ENCODE measurements around the gene SAMHD1. TPM values are rescaled to one million over a fixed set of nuclear protein-coding genes. Genes with fewer than 3 reads are reported as not detected.
"Not testable (repeated sequence)": the region's sequence is repeated elsewhere in the genome, so short reads cannot be mapped to it uniquely, and the experiment has no call there.

The SAMHD1 gene
- polyA plus RNA-seq, 1 of the 3 experiments (the other 2 are of a cell fraction): 5.9 TPM

DNA sequence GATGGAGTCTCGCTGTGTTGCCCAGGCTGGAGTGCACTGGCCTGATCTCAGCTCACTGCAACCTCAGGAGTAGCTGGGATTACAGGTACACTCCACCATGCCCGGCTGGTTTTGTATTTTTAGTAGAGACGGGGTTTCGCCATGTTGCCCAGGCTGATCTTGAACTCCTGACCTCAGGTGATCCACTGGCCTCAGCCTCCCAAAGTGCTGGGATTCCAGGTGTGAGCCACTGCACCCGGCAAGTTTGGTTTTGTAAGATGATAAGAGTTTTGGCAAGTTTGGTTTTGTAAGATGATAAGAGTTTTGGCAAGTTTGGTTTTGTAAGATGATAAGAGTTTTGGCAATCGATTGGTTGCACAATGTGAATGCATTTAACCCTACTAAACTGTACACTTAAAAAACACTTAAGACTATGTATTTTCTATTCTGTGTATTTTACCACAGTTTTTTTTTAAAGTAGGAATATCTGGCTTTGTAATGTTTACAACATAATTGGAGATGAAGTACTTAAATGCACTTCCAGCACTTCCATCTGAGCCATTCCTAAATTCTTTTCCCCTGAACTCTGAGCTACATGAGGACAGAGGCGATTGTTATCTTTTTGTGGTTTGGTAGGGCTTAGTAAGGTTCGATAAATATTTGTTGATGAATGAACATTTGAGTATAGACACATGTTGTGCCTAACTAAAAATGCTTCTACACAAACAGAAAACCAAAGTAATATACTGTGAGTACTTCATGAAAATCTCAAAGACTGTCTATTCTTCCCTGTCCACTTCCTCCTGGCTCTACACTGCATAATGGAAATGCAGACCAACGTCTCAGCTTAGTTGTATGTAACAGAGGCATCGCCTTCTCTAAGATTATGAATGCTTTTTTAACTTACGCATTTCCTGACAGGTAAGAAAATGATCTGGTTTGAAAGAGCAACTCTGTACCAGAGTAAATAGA is 18.8 kb downstream of the SAMHD1 start:
- ChIA-PET CTCF (interaction anchor here (2.7 kb wide), 1 partner anchor 13 kb away, joined by 13 read pairs; no protein-coding TSS in a partner anchor), POLR2A (interaction anchor here (0.6 kb wide), 1 partner anchor 306 kb away, joined by 4 read pairs; no protein-coding TSS in a partner anchor)
- no peak overlapping the region for H3K4me3 ChIP-seq (ENCODE audit: low read depth in 2 of 2, low read length in 1 of 2)
- H3K4me1 ChIP-seq (ENCODE audit: control insufficient read depth in 1 of 2, insufficient read depth in 2 of 2, low read depth in 1 of 2, low read length in 1 of 2): no peaks in the 10 kb centered on the region
- no peak overlapping the region for H3K27ac ChIP-seq (ENCODE audit: low read depth in 2 of 2, low read length in 1 of 2)
- no peaks in the 10 kb centered on the region for H3K27me3 ChIP-seq (ENCODE audit: insufficient read depth)
- 82% methylated on average over 11 of the region's 11 CpGs for WGBS (ENCODE audit: low lambda C conversion rate)
- no peak for DNase-seq
- H3K9me2 ChIP-seq: no peaks in the 10 kb centered on the region
- H3K9me3 ChIP-seq: no peaks in the 10 kb centered on the region
- no peak overlapping the region for H2AFZ ChIP-seq (ENCODE audit: low read depth)
- H3K79me2 ChIP-seq (ENCODE audit: insufficient read depth): no peaks in the 10 kb centered on the region
- H4K20me1 ChIP-seq (ENCODE audit: insufficient read depth): no peaks in the 10 kb centered on the region
- peaks cover 4% of the 10 kb centered on the region for H3F3A ChIP-seq (replicated peaks; ENCODE audit: insufficient read depth)
- H3K36me3 ChIP-seq (replicated peaks in 1 of 2; ENCODE audit: control insufficient read depth in 1 of 2, insufficient read depth in 2 of 2, low read length in 1 of 2): no peaks in the 10 kb centered on the region
- TF ChIP-seq NRF1 (IDR thresholded peaks at IDR 0.05; ENCODE audit: low read depth, low read length) (no peak), MXI1 (IDR thresholded peaks at IDR 0.05; ENCODE audit: low read depth, low read length) (no peak), POLR2AphosphoS5 (IDR thresholded peaks at IDR 0.05; ENCODE audit: low read depth, low read length) (no peak), TCF12 (IDR thresholded peaks at IDR 0.05) (no peak), FOXJ3 (CRISPR knock-in tag; IDR thresholded peaks at IDR 0.05) (no peak), CHD2 (IDR thresholded peaks at IDR 0.05; ENCODE audit: low read length, partially characterized antibody) (no peak), EP300 (IDR thresholded peaks at IDR 0.05; ENCODE audit: borderline replicate concordance in 1 of 2, low read depth in 1 of 2, low read length in 1 of 2) (no peak), SMC3 (IDR thresholded peaks at IDR 0.05; ENCODE audit: low read depth, low read length) (no peak), MEF2A (IDR thresholded peaks at IDR 0.05; ENCODE audit: borderline replicate concordance, low read depth) (no peak), IRF3 (IDR thresholded peaks at IDR 0.05; ENCODE audit: low read depth, low read length) (no peak), NFIC (IDR thresholded peaks at IDR 0.05; ENCODE audit: borderline replicate concordance) (no peak), YY1 (IDR thresholded peaks at IDR 0.05; ENCODE audit: low read depth) (no peak), RCOR1 (IDR thresholded peaks at IDR 0.05; ENCODE audit: low read length) (no peak), GATA2 (CRISPR knock-in tag; IDR thresholded peaks at IDR 0.05) (no peak)
- TF ChIP-seq, protein P1, sequence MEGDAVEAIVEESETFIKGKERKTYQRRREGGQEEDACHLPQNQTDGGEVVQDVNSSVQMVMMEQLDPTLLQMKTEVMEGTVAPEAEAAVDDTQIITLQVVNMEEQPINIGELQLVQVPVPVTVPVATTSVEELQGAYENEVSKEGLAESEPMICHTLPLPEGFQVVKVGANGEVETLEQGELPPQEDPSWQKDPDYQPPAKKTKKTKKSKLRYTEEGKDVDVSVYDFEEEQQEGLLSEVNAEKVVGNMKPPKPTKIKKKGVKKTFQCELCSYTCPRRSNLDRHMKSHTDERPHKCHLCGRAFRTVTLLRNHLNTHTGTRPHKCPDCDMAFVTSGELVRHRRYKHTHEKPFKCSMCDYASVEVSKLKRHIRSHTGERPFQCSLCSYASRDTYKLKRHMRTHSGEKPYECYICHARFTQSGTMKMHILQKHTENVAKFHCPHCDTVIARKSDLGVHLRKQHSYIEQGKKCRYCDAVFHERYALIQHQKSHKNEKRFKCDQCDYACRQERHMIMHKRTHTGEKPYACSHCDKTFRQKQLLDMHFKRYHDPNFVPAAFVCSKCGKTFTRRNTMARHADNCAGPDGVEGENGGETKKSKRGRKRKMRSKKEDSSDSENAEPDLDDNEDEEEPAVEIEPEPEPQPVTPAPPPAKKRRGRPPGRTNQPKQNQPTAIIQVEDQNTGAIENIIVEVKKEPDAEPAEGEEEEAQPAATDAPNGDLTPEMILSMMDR (IDR thresholded peaks at IDR 0.05): no peak
- H3K9ac ChIP-seq: no peak overlapping the region
- H3K4me2 ChIP-seq: no peak overlapping the region

GRCh38 chr20:36932067-36932466 is 19.4 kb downstream of the SAMHD1 start:
- H3K27ac ChIP-seq (ENCODE audit: low read depth in 2 of 2, low read length in 1 of 2); H3K4me1 ChIP-seq (ENCODE audit: control insufficient read depth in 1 of 2, insufficient read depth in 2 of 2, low read depth in 1 of 2, low read length in 1 of 2); CTCF ChIA-PET; H3K9ac ChIP-seq; H3F3A ChIP-seq (replicated peaks; ENCODE audit: insufficient read depth); H3K4me2 ChIP-seq; H3K79me2 ChIP-seq (ENCODE audit: insufficient read depth); H3K9me3 ChIP-seq; H3K36me3 ChIP-seq (replicated peaks in 1 of 2; ENCODE audit: control insufficient read depth in 1 of 2, insufficient read depth in 2 of 2, low read length in 1 of 2); H3K9me2 ChIP-seq; DNase-seq; H2AFZ ChIP-seq (ENCODE audit: low read depth); H4K20me1 ChIP-seq (ENCODE audit: insufficient read depth); H3K4me3 ChIP-seq (ENCODE audit: low read depth in 2 of 2, low read length in 1 of 2); H3K27me3 ChIP-seq (ENCODE audit: insufficient read depth): not testable (repeated sequence)
- WGBS (ENCODE audit: low lambda C conversion rate): 97% methylated on average over 12 of the region's 12 CpGs
- POLR2A ChIA-PET: interaction anchor here (0.6 kb wide), 1 partner anchor 306 kb away, joined by 4 read pairs; no protein-coding TSS in a partner anchor
